NCI-H1930 (cell line): Measurements from ENCODE around the gene NTSR1.

Experiments used
- DNase-seq, 2 experiments: peaks; one replicate each; lab custom pipeline; 2025; lab: John Stamatoyannopoulos, UW

NTSR1 gene

GRCh38 chr20:62755817-62756724 lies 47.4 kb downstream of the NTSR1 start:
- no peak for DNase-seq

DNA sequence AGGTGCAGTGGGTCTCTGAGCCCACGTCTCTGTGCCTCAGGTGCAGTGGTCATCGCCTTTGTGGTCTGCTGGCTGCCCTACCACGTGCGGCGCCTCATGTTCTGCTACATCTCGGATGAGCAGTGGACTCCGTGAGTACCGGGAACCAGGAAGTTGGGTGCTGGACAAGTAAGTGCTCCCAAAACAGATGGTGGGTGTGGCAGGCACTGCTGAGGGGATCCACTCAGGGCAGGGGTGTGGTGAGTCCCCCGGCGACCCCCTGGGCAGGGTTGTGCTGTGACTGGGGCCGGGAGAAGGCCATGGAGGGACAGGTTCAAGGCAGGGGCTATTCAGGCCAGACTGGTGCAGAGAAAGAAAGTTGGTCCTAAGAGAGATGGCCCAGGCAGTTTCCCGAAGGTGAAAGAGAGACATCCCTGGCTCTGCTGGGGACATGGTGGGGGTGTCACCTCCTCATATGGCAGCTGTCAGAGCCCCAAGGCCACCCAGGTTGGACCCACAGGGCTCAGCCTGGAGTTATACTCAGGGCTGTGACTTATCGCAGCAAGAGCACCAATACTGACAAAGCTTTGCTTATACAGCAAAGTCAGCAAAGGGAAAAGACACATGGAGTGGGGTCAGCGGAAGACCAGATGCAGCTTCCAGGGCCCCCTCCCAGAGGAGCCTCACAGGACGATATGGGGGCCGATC lies 49.7 kb downstream of the NTSR1 start:
- no peak for DNase-seq

DNA sequence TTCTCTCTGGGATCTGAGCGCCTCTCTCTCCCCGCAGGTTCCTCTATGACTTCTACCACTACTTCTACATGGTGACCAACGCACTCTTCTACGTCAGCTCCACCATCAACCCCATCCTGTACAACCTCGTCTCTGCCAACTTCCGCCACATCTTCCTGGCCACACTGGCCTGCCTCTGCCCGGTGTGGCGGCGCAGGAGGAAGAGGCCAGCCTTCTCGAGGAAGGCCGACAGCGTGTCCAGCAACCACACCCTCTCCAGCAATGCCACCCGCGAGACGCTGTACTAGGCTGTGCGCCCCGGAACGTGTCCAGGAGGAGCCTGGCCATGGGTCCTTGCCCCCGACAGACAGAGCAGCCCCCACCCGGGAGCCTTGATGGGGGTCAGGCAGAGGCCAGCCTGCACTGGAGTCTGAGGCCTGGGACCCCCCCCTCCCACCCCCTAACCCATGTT lies 51.4 kb downstream of the NTSR1 start:
- DNase-seq: no peak

DNA sequence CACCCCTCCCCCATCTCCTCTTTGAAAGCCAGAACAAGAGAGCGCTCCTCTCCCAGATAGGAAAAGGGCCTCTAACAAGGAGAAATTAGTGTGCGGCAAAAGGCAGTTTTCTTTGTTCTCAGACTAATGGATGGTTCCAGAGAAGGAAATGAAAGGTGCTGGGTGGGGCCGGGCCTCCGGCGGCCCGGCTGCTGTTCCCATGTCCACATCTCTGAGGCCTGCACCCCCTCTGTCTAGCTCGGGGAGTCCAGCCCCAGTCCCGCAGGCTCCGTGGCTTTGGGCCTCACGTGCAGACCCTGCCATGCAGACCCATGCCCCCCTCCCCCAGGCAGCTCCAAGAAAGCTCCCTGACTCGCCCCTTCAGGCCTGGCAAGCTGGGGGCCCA lies 51.8 kb downstream of the NTSR1 start:
- no peak for DNase-seq

DNA sequence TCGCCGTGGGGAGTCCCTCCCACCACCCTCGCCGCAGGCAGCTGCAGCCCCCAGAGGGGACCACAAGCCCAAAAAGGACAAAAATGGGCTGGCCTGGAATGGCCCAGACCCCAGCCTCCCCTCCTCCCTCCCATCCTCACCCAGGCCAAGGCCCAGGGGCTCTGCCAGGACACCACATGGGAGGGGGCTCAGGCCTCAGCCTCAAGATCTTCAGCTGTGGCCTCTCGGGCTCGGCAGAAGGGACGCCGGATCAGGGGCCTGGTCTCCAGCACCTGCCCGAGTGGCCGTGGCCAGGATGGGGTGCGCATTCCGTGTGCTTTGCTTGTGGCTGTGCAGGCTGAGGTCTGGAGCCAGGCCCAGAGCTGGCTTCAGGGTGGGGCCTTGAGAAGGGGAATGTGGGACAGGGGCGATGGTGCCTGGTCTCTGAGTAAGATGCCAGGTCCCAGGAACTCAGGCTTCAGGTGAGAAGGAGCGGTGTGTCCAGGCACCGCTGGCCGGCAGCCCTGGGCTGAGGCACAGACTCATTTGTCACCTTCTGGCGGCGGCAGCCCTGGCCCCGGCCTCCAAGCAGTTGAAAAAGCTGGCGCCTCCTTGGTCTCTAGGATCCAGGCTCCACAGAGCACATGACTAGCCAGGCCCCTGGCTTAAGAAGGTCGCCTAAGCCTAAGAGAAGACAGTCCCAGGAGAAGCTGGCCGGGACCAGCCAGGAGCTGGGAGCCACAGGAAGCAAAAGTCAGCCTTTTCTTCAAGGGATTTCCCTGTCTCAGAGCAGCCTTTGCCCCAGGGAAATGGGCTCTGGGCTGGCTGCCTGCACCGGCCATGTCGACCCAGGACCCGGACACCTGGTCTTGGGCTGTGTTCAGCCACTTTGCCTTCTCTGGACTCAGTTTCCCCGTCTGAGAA lies 52.5 kb downstream of the NTSR1 start:
- DNase-seq: no peak

- DNase-seq: no peak
Measured at GRCh38 chr20:62761759-62762131, 53.1 kb downstream of the NTSR1 start.

DNA sequence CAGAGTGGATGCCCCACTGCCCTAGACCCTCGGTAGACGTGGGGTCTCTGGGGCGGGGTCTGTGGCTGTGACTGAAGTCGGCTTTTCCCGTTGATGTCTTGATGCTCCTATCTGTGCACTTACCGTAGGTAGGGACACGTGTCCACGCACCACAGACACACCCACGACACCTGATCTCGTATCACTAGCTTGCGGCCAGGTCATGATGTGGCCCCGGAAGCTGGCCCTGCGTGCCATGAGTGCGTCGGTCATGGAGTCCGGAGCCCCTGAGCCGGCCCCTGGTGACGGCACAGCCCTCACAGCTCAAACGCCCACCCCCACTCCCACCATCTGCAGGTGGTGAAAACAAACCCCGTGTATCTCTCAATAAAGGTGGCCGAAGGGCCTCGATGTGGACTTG lies 53.7 kb downstream of the NTSR1 start:
- DNase-seq: no peak

- DNase-seq: no peak
Measured at GRCh38 chr20:62762801-62763368, 54.2 kb downstream of the NTSR1 start.

DNA sequence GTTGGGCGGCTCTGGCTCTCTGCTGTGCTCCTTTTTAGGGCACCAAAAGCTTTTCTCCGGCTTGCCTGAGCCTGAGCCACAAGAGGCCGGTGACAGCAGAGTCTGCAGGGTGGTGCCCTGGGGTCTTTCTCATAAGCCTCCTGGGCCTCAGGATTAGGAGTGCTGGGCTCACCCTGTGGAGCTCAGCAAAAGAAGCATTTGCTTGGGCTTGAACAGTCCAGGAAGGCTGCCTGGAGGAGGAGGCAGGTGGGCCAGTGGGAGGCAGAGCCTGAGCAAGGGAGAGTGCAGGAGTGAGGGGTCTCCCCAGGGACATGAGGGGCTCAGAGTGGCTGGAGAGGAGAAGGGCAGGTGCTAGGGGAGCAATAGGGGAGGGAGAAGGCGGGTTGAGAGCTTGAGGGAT lies 54.8 kb downstream of the NTSR1 start:
- DNase-seq: no peak

GRCh38 chr20:62764156-62764935 lies 55.7 kb downstream of the NTSR1 start:
- no peak for DNase-seq

DNA sequence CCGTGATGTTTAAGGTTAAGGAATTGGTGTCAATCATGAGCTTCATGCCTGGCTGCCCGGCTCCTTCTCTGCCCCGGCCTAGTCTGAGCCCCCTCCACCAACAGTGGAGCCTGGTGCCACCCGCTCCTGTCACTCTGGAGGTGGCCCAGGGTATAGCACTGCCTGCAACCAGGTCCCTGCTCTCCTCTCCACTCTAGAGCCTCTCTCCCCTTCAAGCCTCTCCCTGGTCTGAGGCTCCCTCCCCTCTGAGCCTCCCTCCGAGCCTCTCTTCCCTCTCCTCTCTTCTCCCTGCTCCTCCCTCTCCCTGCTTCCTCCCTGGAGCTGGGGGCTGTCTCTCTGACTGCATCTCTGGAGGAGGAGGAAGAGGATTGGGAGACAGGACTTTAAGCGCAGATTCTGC lies 56.4 kb downstream of the NTSR1 start:
- DNase-seq: no peak

- DNase-seq: no peak
Measured at GRCh38 chr20:62765432-62766070, 56.9 kb downstream of the NTSR1 start.

DNA sequence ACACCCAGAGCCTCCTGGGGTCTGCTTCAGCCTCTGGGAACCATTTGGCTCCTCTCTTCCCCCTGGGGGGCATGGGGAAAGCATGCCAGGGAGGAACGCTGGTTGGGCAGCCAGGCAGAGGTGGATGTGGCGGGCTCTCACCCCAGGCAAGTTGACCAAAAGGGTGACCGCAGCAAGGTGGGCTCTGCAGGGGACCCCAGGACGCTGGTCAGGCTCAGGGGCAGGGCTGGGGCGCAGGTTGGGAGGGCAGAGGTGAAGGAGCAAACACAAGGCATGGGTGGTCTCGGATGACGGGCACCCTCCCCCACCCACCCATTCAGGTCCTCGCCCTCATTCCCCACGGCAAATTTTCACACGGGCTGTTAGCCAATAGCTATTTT lies 57.4 kb downstream of the NTSR1 start:
- DNase-seq: no peak

DNA sequence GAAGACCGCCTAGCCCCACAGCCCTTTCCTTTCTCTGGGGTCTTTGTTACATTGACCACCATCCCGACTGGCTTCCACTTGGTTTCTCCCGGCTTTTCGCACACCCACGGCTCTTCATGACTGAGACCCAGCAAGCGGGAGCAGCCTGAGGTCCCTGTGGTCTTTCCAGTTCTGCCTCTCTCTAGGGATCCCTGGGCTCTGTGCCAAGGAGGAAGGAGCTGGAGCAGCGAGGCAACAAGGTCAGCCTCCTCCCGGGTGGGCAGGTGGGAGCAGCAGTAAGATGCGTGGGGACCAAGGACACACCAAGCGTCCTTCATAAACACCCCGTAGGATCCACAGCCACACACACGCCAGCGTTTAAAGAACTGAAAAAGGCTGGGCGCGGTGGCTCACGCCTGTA lies 58.1 kb downstream of the NTSR1 start:
- DNase-seq: no peak

DNA sequence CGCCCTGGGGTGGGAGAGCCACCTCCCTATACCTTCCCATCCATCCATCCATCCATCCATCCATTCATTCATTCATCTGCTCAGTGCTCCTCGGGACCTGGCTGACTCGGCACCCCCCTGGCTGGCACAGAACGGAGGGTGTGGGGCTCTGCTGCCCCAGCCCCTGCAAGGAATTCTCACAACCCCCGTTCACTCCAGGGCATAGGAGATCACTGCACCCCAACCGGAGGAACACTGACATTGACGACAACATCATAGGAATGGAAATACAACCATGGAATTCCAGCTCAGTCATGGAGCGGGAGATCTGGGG lies 59.6 kb downstream of the NTSR1 start:
- no peak for DNase-seq

GRCh38 chr20:62768551-62769287 lies 60.1 kb downstream of the NTSR1 start:
- no peak for DNase-seq

DNA sequence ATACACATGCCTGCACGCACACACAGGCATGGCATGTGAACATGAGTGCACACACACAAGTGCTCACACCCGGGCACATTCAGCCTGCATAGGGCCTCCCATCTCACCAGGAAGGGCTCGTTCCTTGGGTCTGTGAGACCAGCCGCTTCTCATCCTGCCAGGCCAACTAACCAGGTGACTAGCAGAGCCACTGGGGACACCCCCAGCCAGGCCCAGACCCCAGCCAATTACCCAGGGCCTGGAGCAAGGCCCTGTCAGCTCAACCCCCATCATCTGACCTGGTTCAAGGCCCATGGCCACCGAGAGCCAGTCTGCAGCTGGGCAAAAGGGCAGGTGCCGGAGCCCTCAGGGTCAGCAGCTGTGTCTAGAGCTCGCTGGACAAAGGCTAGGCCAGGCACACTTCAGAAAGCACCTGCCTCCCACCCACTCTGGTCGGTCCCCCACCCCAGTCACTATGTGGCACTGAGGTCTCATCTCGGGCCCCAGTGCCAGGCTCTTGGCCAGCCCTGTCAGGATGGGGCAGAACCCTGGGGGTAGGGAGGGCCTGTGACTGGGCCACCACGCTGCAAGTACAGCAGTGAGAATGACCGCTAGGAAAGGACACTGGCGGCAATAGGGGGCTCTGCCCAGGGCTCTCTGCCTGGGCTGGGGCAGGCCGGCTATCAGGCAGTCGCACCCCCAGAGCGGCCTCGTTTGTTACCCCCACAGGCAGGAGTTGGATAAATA lies 60.9 kb downstream of the NTSR1 start:
- no peak for DNase-seq

DNA sequence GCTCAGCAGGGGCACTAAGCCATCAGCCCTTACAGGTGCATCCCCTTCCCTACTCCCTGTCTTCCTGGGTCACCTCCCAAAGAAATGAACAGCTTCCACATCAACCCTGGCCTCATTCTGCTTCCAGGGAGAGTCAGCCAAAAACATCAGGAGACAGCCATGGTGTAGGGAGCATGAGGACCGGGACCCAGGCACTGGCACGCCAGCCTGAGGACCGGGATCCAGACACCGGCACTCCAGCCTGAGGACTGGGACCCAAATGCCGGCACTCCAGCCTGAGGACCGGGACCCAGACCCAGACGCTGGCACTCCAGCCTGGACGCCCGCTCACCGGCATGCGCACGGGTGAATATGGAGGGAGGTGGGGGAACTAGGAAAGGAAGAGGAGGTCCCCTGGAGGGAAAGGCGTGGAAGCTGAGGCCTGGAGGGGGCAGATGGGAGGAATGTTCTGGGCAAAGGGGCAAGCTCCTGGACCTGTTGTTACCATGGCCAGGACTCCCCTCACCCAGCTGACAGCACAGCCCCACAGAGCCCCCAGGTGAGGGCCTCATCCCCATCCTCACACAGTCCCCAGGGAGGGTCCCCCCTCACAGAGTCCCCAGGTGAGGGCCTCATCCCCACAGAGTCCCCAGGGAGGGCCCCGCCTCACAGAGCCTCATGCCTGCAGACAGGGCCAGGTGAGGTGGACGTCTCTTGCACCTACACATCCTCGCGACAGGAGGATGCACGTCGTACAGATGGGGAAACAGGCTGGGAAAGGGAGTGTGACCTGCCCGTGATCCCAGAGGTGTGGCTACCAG lies 61.7 kb downstream of the NTSR1 start:
- no peak for DNase-seq

DNA sequence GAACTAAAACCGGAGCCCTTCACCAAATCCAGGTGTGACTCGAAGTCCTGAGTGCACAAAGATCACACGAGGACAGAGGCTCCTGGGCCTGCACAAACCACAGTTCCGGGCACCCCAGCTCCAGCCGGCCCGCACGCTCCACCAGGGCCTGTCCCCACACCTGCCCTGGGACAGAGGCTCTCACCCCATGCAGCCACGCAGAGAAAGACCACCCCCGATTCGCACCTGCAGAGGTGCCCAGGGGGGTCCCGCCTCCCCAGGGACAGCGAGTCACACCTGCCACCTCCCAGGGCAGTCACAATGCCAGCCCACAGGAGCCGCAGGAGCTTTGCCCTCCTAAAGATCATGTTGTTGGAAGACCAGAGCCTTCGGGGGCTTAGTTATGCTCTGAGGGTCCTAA lies 62.3 kb downstream of the NTSR1 start:
- DNase-seq: no peak
